HG03521 (cell line): ENCODE results near the gene LYZL6.
A peak's percentile ranks its signal among the peaks of the same experiment; 100 is the strongest.
"Not testable (repeated sequence)": the region's sequence is repeated elsewhere in the genome, so short reads cannot be mapped to it uniquely, and the experiment has no call there.

Experiments used
- ATAC-seq: cut with Tn5 transposase; IDR thresholded peaks from one replicate; pipeline ENCODE4 v1.9.1; 2021; ENCODE audit warnings: mild to moderate bottlenecking, moderate library complexity; ENCODE audit not compliant: unreplicated experiment

Gene LYZL6

DNA sequence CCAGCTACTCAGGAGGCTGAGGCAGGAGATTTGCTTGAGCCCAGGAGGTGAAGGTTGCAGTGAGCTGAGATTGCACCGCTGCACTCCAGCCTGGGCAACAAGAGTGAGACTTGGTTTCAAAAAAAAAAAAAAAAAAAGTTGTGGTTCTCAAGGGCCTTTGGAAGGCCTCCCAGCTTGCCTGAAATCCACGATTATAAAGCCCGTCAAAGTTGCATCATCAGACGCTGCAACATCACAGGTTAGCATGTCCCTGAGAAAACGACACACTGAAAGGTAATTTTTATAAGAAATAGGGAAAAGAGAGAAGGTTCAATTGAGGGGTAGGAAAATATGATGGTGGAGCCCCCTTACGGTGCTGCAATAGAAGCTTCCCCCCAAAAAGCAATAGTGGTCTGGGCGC, 4.6 kb upstream of the LYZL6 start:
- no peak for ATAC-seq

DNA sequence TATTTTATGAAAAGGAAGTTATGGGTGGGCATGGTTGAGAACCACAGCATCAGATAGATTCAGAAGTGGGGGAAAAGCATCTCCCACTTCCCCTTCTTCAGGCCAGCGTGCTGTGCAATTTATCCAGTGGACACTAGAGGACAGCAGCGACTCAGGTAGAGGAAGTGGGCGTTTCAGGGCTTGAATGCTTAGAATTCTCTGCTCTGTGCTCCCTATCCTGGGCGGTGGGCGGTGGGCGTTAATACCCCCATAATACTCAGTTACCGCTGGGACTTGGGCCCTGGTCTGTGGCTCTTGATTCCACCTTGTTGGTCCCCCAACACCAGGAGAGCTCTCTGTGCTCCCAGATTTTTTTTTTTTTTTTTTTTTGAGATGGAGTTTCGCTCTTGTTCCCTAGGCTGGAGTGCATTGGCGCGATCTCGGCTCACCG, 3.7 kb upstream of the LYZL6 start:
- ATAC-seq: no peak

DNA sequence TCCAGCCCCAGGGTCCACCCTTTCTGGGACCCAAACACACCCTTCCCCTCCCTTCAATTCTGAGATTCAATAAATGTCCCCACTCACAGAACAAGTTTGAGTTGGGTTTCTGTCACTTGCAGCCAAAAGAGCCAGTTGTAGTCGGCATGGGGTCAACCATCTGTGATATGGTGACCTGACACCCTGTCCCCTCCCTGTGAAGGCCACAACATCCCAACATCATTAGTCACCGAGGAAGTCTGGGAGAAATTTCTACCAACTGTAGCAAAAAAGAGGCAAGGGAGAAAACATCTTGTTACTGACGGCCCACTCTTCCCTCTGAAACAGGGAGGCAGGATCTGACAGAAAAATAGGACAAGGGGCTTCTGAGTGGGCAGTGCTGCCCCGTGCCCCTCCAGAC, 638 bp upstream of the LYZL6 start:
- ATAC-seq: no peak

DNA sequence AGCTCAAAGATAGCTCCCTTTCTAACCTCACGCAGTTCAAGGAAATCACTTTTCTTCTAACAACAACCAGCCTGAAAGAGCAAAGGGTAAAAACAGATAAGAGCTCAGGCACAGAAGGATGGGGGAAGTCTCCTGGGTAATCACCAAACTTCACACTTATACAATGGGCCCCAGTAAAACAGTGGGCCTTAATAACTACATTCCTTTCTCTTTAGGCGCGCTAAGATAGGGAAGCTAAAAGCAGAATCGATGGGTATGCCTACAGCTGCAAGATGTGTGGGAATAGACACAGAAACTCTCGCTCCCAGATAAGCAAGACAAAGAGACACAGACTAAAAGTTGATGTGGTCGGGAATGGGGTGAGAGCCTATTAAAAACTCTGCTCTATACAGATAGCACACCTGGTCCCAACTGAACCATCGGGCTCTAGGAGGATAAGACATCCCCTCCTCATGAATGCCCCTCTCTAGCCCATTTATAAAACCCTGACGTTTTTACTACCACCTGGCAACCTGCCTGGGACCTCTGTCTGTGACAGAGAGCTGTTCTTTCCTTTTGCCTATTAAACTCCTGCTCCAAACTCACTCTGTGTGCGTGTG, 826 bp downstream of the LYZL6 start:
- no peak for ATAC-seq

DNA sequence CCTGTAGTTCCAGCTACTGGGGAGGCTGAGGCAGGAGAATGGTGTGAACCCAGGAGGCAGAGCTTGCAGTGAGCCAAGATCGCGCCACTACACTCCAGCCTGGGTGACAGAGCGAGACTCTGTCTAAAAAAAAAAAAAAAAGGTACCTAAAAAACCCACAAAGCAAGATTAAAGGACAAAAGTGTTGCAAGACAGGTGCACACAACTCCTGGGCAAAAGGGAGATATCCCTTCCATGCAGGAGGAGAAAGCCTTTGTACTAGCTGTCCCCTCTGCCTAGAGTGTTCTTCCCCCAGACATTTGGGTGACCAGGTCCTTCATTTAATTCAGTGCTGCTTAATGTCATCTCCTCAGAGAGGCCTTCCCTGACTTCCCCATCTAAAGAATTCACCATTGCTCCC, 5.0 kb downstream of the LYZL6 start:
- not testable (repeated sequence) for ATAC-seq

DNA sequence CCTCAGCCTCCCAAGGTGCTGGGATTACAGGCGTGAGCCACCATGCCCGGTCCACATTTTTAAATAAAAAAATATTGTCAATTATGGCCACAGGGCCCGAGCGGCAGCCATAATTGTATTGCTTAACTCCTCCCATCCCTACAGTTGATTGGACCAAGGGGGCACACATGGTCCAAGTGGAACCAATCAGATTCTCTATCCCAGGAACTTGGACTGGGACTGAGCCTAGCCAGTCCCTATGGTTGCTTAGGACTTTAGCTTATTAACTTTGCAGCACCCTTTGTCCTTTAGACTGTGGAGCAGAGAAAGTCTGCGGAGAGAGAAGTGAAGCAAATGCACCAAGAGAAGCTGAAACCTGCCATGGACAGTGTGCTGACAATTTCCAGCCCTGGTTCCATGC, 7.5 kb downstream of the LYZL6 start:
- ATAC-seq: no peak

DNA sequence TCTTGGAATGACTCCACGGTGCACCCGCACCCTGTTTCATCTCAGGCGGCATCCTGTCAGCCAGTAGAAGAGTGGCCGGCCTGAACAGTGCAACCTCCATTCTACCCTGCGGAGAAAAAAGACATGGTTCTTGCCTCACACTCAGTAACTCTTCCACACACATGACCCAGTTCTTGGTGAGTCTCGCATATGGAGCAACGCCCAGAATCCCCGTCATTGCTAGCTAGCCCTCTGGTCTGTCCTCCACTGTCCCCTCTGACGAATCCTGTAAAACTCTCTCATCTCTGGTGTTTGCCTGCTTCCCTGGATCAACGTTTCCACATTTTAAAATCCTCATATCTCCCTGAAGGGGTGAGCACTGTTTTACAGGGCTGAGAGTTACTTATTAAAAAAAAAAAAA, 8.8 kb downstream of the LYZL6 start:
- no peak for ATAC-seq

- no peak for ATAC-seq
These were observed 10.9 kb downstream of the LYZL6 start for GRCh38 chr17:35932586-35932985.

- ATAC-seq: no peak
These were observed 11.6 kb downstream of the LYZL6 start for GRCh38 chr17:35931794-35932425.

DNA sequence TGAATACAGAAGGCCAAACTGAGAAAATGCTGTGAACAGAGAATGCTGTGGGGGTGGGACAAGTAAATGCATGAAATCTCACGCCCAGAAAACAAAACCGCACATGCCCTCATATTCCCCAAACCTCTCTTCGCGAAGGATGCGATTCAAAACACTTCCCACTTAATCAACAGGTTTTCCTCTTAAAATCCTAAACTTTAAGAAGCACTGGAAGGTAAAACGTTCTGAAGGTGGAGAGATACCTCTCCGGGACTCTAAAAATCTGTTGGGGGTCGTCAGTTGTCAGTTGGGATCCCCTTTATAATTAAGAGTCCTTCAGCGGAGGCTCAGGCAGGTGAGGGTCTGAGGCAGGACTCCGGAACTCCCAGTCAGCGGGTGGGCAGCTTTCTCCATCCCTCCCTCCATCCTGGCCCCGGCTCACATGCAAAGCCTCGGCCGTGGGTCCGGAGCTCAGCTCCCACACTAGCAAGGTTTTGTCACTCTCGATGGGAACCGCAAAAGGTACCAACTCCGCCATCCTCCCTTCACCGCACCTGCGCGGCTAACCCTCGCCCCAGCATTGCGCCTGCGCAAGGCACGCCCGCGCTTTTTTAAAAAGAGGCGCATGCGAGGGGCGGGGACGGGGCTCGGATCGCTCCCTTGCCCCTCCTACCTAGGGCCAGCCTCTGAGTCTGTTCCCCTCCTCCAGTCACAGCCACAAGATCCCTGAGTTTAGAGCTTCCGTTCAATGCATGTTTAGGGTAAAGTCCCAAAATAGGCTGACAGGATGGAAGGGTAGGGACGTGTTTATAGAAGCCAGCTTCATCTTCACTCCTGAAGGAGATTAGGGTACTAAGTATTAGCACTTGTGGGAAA, 13.1 kb downstream of the LYZL6 start, which contains the start of gene RDM1:
Gene RDM1 (minus strand): TSS at position 563 of the 855 bp plus-strand sequence. CDS start 46 bp downstream, at position 517.
- peak; percentile 61 for ATAC-seq

GRCh38 chr17:35927714-35928113, 15.8 kb downstream of the LYZL6 start:
- ATAC-seq: no peak

DNA sequence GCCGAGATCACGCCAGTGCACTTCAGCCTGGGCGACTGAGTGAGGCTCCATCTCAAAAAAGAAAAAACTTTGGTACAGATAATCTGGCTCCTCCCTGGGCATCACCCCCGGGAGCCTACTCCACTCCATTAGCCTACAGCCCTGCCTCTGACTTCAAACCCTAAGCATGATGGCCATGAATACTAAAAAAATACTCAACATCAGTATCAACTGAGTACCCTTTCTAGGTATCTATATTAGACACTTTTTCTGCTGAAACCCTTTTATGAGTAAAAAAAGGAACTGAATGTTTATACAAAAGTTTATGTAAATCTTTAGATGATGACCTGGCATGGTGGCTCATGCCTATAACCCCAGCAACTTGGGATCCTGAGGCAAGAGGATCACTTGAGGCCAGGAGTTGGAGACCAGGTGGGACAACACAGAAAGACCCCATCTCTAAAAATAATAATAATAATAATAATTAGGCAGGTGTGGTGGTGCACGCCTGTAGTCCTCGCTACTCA, 19.9 kb downstream of the LYZL6 start:
- no peak for ATAC-seq

DNA sequence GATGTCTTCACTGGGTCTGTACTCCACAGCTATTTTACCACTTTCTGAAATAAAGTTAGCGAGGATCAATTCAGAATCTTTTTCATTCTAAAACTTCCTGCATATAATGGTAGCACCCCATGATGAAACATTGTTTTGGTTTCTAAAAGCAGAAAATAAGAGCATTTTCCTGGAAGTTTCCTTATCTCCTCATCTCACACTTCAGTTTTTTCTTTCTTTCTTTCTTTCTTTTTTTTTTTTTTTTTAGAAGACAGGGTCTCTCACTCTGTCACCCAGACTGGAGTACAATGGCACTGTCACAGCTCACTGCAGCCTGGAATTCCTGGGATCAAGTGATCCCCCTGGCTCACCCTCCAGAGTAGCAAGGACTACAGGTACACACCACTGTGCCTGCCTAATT, 23.3 kb downstream of the LYZL6 start:
- ATAC-seq: no peak

DNA sequence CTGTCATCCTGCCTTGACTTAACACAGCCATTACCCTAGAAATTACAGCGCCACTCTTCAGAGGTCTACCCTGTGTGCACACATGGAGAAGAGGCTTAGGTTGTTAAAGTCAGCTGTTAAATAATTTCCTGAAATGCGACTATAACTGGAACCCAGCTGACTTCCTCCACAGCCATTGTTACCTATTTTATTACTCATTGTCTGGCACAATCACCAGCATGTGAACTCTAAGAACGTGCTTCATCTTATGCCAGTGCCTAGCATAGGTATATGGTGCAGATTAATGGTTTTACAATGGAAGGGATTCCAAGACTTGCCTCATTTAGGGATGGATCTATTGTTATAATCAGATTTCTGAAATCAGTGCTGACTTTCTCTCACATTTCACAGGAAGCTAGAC, 24.8 kb downstream of the LYZL6 start:
- no peak for ATAC-seq

- no peak for ATAC-seq
These were observed 25.8 kb downstream of the LYZL6 start for GRCh38 chr17:35917519-35918213.

DNA sequence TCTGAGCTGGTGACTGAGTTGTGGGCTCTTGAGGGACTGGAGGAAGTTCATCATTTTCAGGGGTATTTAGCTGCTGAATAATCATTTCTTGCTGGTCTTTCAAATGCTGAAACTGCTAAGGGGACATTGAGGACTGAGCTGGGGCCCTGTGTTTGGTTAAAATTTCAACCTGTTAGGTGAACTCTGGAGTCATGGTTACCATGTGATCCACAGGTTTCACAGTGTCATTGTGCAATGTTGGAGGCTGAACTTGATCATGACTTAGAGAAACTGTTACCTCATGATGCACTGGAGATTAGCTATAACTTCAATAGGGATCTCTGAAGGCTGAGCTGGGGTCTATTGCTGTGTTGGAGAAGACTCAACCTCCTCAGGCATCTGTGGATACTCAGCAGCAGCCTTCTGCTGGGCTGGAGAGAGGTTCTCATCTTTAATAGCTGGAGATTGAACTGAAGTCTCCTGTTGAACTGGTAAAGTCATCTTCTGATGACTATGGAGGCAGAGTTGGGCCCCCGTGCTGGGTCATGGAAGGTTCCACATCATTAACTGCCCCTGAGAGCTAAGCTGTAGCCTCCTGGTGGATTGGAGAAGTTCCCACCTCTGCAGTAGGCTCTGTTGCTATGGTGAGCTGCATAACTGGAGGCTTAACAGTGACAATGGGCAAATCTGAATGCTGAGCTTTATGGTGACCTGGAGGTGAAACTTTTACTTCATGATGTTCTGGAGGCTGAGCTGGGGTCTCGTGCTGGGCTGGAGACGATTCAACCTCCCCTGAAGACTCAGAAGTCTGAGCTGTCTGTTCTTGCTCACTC, 28.2 kb downstream of the LYZL6 start:
- no peak for ATAC-seq

DNA sequence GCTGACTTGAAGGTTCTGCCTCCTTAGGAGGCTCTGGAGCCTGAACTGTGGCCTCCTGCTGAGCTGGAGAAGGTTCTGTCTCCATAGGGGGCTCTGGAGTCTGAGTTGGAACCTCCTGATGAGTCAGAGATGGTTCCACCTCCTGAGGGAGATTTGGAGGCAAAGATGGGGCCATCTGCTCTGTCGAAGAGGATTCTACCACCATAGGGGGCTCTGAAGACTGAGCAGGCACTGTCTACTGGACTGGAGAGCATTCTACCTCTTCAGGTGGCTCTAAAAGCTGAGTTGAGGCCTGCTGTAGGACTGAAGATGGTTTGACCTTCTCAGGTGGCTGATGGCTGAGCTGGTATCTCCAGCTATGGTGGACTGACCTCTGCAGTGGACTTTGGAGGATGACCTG, 29.2 kb downstream of the LYZL6 start:
- no peak for ATAC-seq

DNA sequence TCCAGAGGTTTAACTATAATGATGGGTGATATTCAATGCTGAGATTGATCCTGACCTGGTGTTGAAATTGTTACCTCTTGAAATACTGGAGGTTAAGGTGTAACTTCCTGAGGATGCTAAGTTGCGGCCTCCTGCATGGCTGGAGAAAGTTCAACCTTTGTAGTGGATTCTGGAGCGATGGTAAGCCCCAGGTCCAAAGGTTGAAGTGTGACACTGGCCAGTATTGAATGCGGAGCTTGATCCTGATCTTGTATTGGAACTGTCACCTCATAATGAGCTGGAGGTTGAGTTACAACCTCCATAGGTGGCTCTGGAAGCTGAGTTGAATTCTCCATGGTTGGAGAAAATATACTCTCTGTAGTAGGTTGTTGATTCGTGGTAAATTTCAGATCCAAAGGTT, 29.9 kb downstream of the LYZL6 start:
- no peak for ATAC-seq

GRCh38 chr17:35912942-35913341, 30.6 kb downstream of the LYZL6 start:
- no peak for ATAC-seq

DNA sequence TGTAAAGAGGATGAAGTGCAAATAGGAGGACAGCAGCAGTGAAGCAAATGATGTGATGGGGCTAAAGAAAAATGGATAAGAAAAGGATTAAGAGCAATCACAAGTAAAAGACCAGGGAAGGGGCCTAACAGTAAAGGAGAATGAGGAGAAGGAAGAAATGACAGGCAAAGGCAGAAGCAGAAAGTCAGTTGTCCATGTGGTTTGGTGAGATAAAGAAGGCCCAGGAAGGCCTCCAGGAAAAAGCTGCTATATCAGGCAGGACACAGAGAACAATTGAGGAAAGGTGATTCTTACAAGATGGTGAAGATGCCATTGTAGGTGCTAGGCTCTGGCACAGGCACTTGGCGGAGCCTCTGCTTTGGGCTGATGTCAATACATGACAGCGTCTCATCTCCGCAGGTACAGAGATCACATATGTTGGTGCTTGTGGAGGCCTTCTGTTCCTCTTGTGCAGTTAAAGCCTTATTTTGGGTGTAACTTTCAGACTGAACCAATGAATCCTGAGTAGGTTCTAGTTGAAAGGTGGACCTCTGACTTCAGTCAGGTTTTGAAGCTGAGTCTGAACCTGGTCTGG, 31.1 kb downstream of the LYZL6 start:
- no peak for ATAC-seq
